Measurements from ENCODE around the gene POLD1. TPM values are rescaled to one million over a fixed set of nuclear protein-coding genes. Genes with fewer than 3 reads are reported as not detected.
"Not testable (repeated sequence)": the region's sequence is repeated elsewhere in the genome, so short reads cannot be mapped to it uniquely, and the experiment has no call there.

Gene POLD1
- total and polyA plus RNA-seq, 12 donors = 1.9 to 93.9 (median 17.8) TPM

- WGBS, 4 donors = 70 to 79% (median 73%) methylated on average over 6 to 12 of the region's 12 CpGs
- Histone ChIP-seq H3K9me3 (replicated peaks in 1 of 3) (no peaks in the 10 kb centered on the region), H3K27ac (no peak overlapping the region), H3K27me3 (peaks cover 14% of the 10 kb centered on the region), H3K36me3 (replicated peaks in 1 of 2) (no peaks in the 10 kb centered on the region), H3K4me1 (replicated peaks in 1 of 2) (peaks cover 0 to 12% of the 10 kb centered on the region in 2 donors), H3K4me3 (no peak overlapping the region)
- no peak for TF ChIP-seq CTCF (IDR thresholded peaks at IDR 0.05)
- TF ChIP-seq POLR2A (IDR thresholded peaks at IDR 0.05) = no peak
- no peak for DNase-seq
- intact Hi-C loops (cut with DNase I) = no loop called here
Observed at GRCh38 chr19:50435627-50436026, 51.5 kb downstream of the POLD1 start.

DNA sequence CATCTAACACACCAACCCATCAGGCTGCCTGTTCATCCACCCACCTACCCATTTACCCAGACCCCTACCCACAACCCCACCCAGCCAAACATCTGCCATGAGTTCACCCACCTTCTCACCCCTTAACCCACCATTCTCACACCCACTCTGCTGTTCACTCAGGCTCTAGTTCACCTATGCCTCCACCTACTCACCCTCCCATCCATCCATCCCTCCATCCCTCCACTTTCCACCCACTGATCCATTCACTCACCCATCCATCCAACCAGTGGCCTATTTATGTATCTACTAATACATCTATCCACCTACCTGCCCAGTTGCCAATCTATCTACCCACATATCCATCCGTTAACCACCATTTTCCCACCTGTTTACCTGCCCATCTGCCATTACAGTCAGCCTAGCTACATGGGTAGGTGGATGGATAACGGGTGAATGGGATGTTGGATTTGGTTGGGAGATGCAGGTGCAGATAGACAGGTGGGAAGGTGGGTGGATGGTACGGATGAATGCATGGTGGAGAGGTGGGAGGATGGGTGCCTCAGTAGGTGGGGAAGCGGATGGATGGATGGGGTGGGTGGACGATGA, 53.8 kb downstream of the POLD1 start:
- Histone ChIP-seq H3K27ac (no peak overlapping the region), H3K36me3 (replicated peaks in 1 of 2) (no peaks in the 10 kb centered on the region), H3K4me3 (no peak overlapping the region), H3K4me1 (replicated peaks in 1 of 2) (no peaks in the 10 kb centered on the region), H3K27me3 (peaks cover 5% of the 10 kb centered on the region), H3K9me3 (replicated peaks in 1 of 3) (no peaks in the 10 kb centered on the region)
- 80 to 89% (median 86%) methylated on average over 5 of the region's 5 CpGs for WGBS, 4 donors
- no peak for DNase-seq
- intact Hi-C loops (cut with DNase I) = no loop called here
- TF ChIP-seq CTCF (IDR thresholded peaks at IDR 0.05) (no peak), POLR2A (IDR thresholded peaks at IDR 0.05) (no peak)

DNA sequence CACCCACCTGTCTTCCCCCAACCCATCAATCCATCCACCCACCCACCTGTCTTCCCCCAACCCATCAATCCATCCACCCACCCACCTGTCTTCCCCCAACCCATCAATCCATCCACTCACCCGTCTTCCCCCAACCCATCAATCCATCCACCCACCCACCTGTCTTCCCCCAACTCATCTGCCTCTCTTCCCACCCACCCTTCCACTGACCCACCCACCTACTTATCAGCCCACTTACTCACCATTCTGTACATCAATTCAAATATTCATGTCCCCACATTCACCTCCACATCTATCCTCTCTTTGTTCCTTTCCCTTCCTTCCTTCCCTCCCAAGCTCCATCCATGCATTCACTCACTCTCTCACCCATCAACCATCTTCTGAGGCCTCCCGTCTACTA, 55.0 kb downstream of the POLD1 start:
- H3K36me3 ChIP-seq (replicated peaks in 1 of 2); H3K9me3 ChIP-seq (replicated peaks in 1 of 3); H3K4me3 ChIP-seq; DNase-seq; H3K27me3 ChIP-seq; intact Hi-C loops (cut with DNase I); H3K27ac ChIP-seq; H3K4me1 ChIP-seq (replicated peaks in 1 of 2): not testable (repeated sequence)
- 36 to 72% (median 59%) methylated on average over 2 of the region's 2 CpGs for WGBS, 4 donors

DNA sequence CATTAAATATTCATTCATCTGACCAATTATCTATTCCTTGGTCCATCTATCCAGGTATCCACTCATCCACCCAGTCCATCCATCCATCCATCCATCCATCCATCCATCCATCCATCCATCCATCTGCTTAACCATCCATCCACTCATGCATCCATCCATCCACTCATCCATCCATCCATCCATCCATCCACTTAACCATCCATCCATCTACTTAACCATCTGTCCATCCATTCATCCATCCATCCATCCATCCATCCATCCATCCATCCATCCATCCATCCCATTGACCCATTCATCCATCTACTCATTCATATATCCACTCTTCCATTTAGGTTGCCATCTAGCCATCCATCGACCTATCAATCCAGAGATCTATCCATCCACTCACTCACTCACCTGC, 59.9 kb downstream of the POLD1 start:
- Histone ChIP-seq H3K27ac (no peak overlapping the region), H3K4me1 (replicated peaks in 1 of 2) (no peaks in the 10 kb centered on the region), H3K9me3 (replicated peaks in 1 of 3) (no peaks in the 10 kb centered on the region), H3K4me3 (no peak overlapping the region), H3K27me3 (no peaks in the 10 kb centered on the region), H3K36me3 (replicated peaks in 1 of 2) (no peaks in the 10 kb centered on the region)
- intact Hi-C loops (cut with DNase I) = no loop called here
- WGBS, 4 donors = 54 to 73% (median 63%) methylated on average over 1 of the region's 1 CpG
- no peak for DNase-seq
- TF ChIP-seq POLR2A (IDR thresholded peaks at IDR 0.05) = no peak
- TF ChIP-seq CTCF (IDR thresholded peaks at IDR 0.05) = no peak

GRCh38 chr19:50447053-50447452, 62.9 kb downstream of the POLD1 start:
- DNase-seq = no peak
- WGBS, 4 donors = 73 to 90% (median 84%) methylated on average over 5 of the region's 5 CpGs
- no peaks in the 10 kb centered on the region for H3K36me3 ChIP-seq (replicated peaks in 1 of 2)
- no peaks in the 10 kb centered on the region for H3K9me3 ChIP-seq (replicated peaks in 1 of 3)
- no peak overlapping the region for H3K4me3 ChIP-seq
- no peak for TF ChIP-seq POLR2A (IDR thresholded peaks at IDR 0.05)
- TF ChIP-seq CTCF (IDR thresholded peaks at IDR 0.05) = no peak
- no peaks in the 10 kb centered on the region for H3K4me1 ChIP-seq (replicated peaks in 1 of 2)
- H3K27me3 ChIP-seq = no peaks in the 10 kb centered on the region
- intact Hi-C loops (cut with DNase I) = no loop called here
- no peak overlapping the region for H3K27ac ChIP-seq
